Body of pancreas (tissue), 4 donors: ENCODE measurements around the gene CREB3. TPM values are rescaled to one million over a fixed set of nuclear protein-coding genes. Genes with fewer than 3 reads are reported as not detected.

ENCODE experiments used
- ATAC-seq: fragments of 150-250 bp; one replicate; pipeline ENCODE4 v1.9.1; 2016
- DNase-seq, 4 donors: peaks; one replicate each; pipeline ENCODE4 v3.0.0-alpha.2; 2019
- H3K27ac ChIP-seq, 4 donors: fragments of 200-600 bp; sonication (generic); 1 replicate in 3 of 4; 2 replicates in 1 of 4; pipeline versions ENCODE4 v1.5.1 to v1.6.1; 2016 to 2019; ENCODE audit warnings: mild to moderate bottlenecking in 1 of 4, mixed read lengths in 1 of 4, moderate library complexity in 1 of 4
- H3K27me3 ChIP-seq, 2 donors: fragments of 200-600 bp; sonication (generic); one replicate each; pipeline ENCODE4 v1.6.0; 2016; ENCODE audit warnings: mild to moderate bottlenecking in 1 of 2
- H3K36me3 ChIP-seq, 2 donors: fragments of 200-600 bp; sonication (generic); replicated peaks in 1 of 2; 2 replicates each; pipeline ENCODE4 v1.5.1; 2016; ENCODE audit warnings: low read depth in 2 of 2; ENCODE audit not compliant: insufficient read depth in 1 of 2
- H3K4me1 ChIP-seq: fragments of 200-600 bp; sonication (generic); one replicate; pipeline ENCODE4 v1.6.0; 2016
- H3K4me3 ChIP-seq, 2 donors: fragments of 200-600 bp; sonication (generic); 1 replicate in 1 of 2; 2 replicates in 1 of 2; pipeline ENCODE4 v1.5.1; 2016 to 2019
- H3K9me3 ChIP-seq, 3 donors: fragments of 200-600 bp; sonication (generic); 1 replicate in 2 of 3; 2 replicates in 1 of 3; pipeline ENCODE4 v1.5.1; 2016
- POLR2A ChIP-seq, 3 donors: fragments of 450-650 bp; IDR thresholded peaks; one replicate each; pipeline ENCODE4 v1.6.1; 2016; ENCODE audit warnings: antibody characterized with exemption in 3 of 3, mild to moderate bottlenecking in 2 of 3
- WGBS, 2 donors: methylation state at CpG; one replicate each; pipeline ENCODE4 v1.1.5; 2017; 5-methylcytosine and 5-hydroxymethylcytosine counted together
- intact Hi-C: fragments of 100-400 bp; cut with DNase I; formaldehyde crosslinking; loops from one replicate; pipeline ENCODE4 v1.15.1; 2023
- total RNA-seq, 2 donors: library from RNA; depleted of rRNA; stranded (reverse); fragments of >200 nt; gene quantifications; one replicate each; pipeline ENCODE4 v1.1.0, GENCODE V29; 2016
- TF ChIP-seq, protein P1 (sequence below), 7 experiments: fragments of 450-650 bp in 4 of 7; fragments of 200-600 bp in 3 of 7; sonication (generic) in 3 of 7; IDR thresholded peaks; one replicate each; pipeline ENCODE4 v1.5.1; 2016 to 2019; ENCODE audit warnings: antibody characterized with exemption in 7 of 7

Gene CREB3
- total RNA-seq, 2 donors from 2014 or later, result 31.9 to 32.6 TPM

- ATAC-seq (no peak), DNase-seq (peak in 1 of 4 donors; percentile 69)
- intact Hi-C loops, result loop anchor here (5.0 kb wide), 1 partner anchor 78 kb away; the partner anchor contains the start of gene SIT1
Measured at GRCh38 chr9:35729700-35730485, 2.6 kb upstream of the CREB3 start.

DNA sequence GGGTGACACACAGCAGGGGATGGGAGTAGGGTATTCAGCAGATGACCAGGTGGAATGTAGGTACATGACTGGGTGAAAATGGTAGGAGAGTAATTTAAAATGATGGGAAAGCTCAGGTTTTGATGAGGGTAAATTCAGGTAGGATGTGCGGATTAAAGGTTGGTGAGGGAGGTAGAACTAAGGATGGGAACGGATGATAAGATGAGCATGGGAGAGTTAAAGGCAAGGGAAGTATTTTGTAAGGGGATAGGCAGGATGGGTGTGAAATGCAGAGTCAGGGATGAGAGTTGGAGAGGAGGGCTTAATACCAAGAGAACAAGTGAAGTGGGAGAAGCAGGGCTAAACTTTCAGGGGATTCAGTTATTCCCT lies 2.0 kb upstream of the CREB3 start:
- H3K4me1 ChIP-seq, result peaks cover 51% of the 10 kb centered on the region

More at GRCh38 chr9:35729700-35730485, 2.6 kb upstream of the CREB3 start:
- 43 to 46% methylated on average over 6 of the region's 6 CpGs for WGBS, 2 donors
- Histone ChIP-seq H3K27ac (peak overlapping the region in 2 of 4 donors; percentile 91 to 95), H3K4me1 (peaks cover 51% of the 10 kb centered on the region), H3K27me3 (no peaks in the 10 kb centered on the region), H3K36me3 (peaks cover 0 to 6% of the 10 kb centered on the region in 2 donors), H3K9me3 (no peaks in the 10 kb centered on the region), H3K4me3 (no peak overlapping the region)
- TF ChIP-seq, protein P1, sequence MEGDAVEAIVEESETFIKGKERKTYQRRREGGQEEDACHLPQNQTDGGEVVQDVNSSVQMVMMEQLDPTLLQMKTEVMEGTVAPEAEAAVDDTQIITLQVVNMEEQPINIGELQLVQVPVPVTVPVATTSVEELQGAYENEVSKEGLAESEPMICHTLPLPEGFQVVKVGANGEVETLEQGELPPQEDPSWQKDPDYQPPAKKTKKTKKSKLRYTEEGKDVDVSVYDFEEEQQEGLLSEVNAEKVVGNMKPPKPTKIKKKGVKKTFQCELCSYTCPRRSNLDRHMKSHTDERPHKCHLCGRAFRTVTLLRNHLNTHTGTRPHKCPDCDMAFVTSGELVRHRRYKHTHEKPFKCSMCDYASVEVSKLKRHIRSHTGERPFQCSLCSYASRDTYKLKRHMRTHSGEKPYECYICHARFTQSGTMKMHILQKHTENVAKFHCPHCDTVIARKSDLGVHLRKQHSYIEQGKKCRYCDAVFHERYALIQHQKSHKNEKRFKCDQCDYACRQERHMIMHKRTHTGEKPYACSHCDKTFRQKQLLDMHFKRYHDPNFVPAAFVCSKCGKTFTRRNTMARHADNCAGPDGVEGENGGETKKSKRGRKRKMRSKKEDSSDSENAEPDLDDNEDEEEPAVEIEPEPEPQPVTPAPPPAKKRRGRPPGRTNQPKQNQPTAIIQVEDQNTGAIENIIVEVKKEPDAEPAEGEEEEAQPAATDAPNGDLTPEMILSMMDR (IDR thresholded peaks at IDR 0.05), result peak; percentile 21 to 71 (median 47)
- TF ChIP-seq POLR2A (IDR thresholded peaks at IDR 0.05), result no peak

GRCh38 chr9:35731415-35732184 lies 866 bp upstream of the CREB3 start:
- DNase-seq (no peak), ATAC-seq (no peak)
- Histone ChIP-seq H3K4me3 (peak overlapping the region; percentile 41 to 73), H3K4me1 (peaks cover 51% of the 10 kb centered on the region), H3K27me3 (no peaks in the 10 kb centered on the region), H3K27ac (peak overlapping the region; percentile 71 to 95 (median 92)), H3K9me3 (no peaks in the 10 kb centered on the region), H3K36me3 (peaks cover 0 to 4% of the 10 kb centered on the region in 2 donors)
- WGBS, 2 donors, result 0% methylated on average over 12 to 30 of the region's 47 CpGs
- intact Hi-C loops, result loop anchor here (5.0 kb wide), 1 partner anchor 79 kb away; the partner anchor contains the start of gene SIT1
- no peak for TF ChIP-seq POLR2A (IDR thresholded peaks at IDR 0.05)
- TF ChIP-seq, protein P1 (IDR thresholded peaks at IDR 0.05), result no peak

More for the DNA sequence above, 2.0 kb upstream of the CREB3 start:
- TF ChIP-seq, protein P1 (IDR thresholded peaks at IDR 0.05), result no peak
- no peak for TF ChIP-seq POLR2A (IDR thresholded peaks at IDR 0.05)
- Histone ChIP-seq H3K27me3 (no peaks in the 10 kb centered on the region), H3K4me3 (no peak overlapping the region), H3K27ac (peak overlapping the region in 2 of 4 donors; percentile 91 to 95), H3K36me3 (peaks cover 0 to 3% of the 10 kb centered on the region in 2 donors), H3K9me3 (no peaks in the 10 kb centered on the region)
- intact Hi-C loops, result loop anchor here (5.0 kb wide), 1 partner anchor 78 kb away; the partner anchor contains the start of gene SIT1
- 63 to 80% methylated on average over 2 of the region's 2 CpGs for WGBS, 2 donors
- DNase-seq, result no peak
- ATAC-seq, result no peak

DNA sequence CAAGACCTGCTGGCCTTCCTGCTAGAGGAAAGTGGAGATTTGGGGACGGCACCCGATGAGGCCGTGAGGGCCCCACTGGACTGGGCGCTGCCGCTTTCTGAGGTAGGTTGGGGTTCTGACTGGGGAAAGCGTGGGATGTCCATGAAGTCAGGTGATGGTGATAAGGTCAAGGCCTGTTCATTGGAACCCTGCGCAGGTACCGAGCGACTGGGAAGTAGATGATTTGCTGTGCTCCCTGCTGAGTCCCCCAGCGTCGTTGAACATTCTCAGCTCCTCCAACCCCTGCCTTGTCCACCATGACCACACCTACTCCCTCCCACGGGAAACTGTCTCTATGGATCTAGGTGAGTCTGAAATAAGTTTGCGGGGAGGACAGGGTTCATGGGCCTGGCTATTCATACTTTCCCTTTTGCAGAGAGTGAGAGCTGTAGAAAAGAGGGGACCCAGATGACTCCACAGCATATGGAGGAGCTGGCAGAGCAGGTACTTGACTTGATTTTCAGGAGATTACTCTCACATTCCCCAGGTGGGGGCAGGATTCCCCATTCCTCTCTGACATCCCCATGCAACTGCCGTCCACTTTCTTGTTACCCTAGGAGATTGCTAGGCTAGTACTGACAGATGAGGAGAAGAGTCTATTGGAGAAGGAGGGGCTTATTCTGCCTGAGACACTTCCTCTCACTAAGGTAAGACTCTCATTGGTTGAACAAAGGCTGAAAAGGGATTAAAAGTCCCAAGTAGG lies 505 bp downstream of the CREB3 start:
- ATAC-seq (peak; percentile 1), DNase-seq (peak in 2 of 4 donors; percentile 33 to 38)
- TF ChIP-seq, protein P1 (IDR thresholded peaks at IDR 0.05), result peak in 2 of 7 experiments; percentile 1 to 11
- TF ChIP-seq POLR2A (IDR thresholded peaks at IDR 0.05), result no peak
- intact Hi-C loops, result loop anchor here (5.0 kb wide), 1 partner anchor 81 kb away; the partner anchor contains the start of gene SIT1
- 2 to 3% methylated on average over 14 of the region's 14 CpGs for WGBS, 2 donors
- peak overlapping the region; percentile 46 to 50 for H3K4me3 ChIP-seq
- H3K36me3 ChIP-seq, result peaks cover 10 to 17% of the 10 kb centered on the region in 2 donors
- H3K27ac ChIP-seq, result peak overlapping the region; percentile 71 to 95 (median 92)
- no peaks in the 10 kb centered on the region for H3K9me3 ChIP-seq
- no peaks in the 10 kb centered on the region for H3K27me3 ChIP-seq
- H3K4me1 ChIP-seq, result peaks cover 47% of the 10 kb centered on the region
